DOHH2 (cell line): ENCODE results near the gene VANGL1.

Experiments used
- H3F3A ChIP-seq: fragments of 200-600 bp; sonication (generic), shearing (Covaris generic); 2 replicates; pipeline ENCODE4 v1.6.0; 2016; ENCODE audit warnings: antibody characterized with exemption, mild to moderate bottlenecking; ENCODE audit not compliant: control insufficient read depth, insufficient read depth
- H3K27ac ChIP-seq: fragments of 200-600 bp; sonication (generic); 2 replicates; pipeline ENCODE4 v1.5.1; 2014; ENCODE audit warnings: low read depth, mild to moderate bottlenecking, low read length, moderate library complexity
- H3K27me3 ChIP-seq: fragments of 200-600 bp; sonication (generic); 2 replicates; pipeline ENCODE4 v1.6.1; 2014; ENCODE audit warnings: mild to moderate bottlenecking, low read length, mixed read lengths; ENCODE audit not compliant: control insufficient read depth
- H3K36me3 ChIP-seq: fragments of 200-600 bp; sonication (generic); 2 replicates; pipeline ENCODE4 v1.6.1; 2014; ENCODE audit warnings: mild to moderate bottlenecking, low read length, moderate library complexity, mixed read lengths; ENCODE audit not compliant: control insufficient read depth
- H3K4me1 ChIP-seq: fragments of 200-600 bp; sonication (generic); 2 replicates; pipeline ENCODE4 v1.6.1; 2014; ENCODE audit warnings: mild to moderate bottlenecking, low read length, mixed read lengths; ENCODE audit not compliant: control insufficient read depth
- H3K4me2 ChIP-seq: fragments of 200-600 bp; sonication (generic); 2 replicates; pipeline ENCODE4 v1.6.0; 2014; ENCODE audit warnings: mild to moderate bottlenecking, low read length, moderate library complexity
- H3K4me3 ChIP-seq: fragments of 200-600 bp; sonication (generic); 2 replicates; pipeline ENCODE4 v1.5.1; 2014; ENCODE audit warnings: mild to moderate bottlenecking, low read length, mixed read lengths
- H3K79me2 ChIP-seq: fragments of 200-600 bp; sonication (generic); 2 replicates; pipeline ENCODE4 v1.6.1; 2014; ENCODE audit warnings: mild to moderate bottlenecking, low read length, mixed read lengths; ENCODE audit not compliant: control insufficient read depth
- H3K9me2 ChIP-seq: fragments of 200-600 bp; sonication (generic); replicated peaks from 2 replicates; pipeline ENCODE4 v1.6.1; 2014; ENCODE audit warnings: mild to moderate bottlenecking, low read length, mixed read lengths; ENCODE audit not compliant: control insufficient read depth
- H3K9me3 ChIP-seq: fragments of 200-600 bp; sonication (generic); 2 replicates; pipeline ENCODE4 v1.6.1; 2014; ENCODE audit warnings: antibody characterized with exemption, low read length, mixed read lengths; ENCODE audit not compliant: control insufficient read depth, insufficient read depth
- H4K20me1 ChIP-seq: fragments of 200-600 bp; sonication (generic); 2 replicates; pipeline ENCODE4 v1.6.0; 2014; ENCODE audit warnings: low read depth, mild to moderate bottlenecking, antibody characterized with exemption, low read length, moderate library complexity; ENCODE audit not compliant: control insufficient read depth, insufficient read depth
- CTCF ChIP-seq: fragments of 200-600 bp; sonication (generic); IDR thresholded peaks from one replicate; pipeline ENCODE4 v1.5.1; 2014; ENCODE audit warnings: antibody characterized with exemption, mild to moderate bottlenecking, low read depth, low read length; ENCODE audit not compliant: poor library complexity, severe bottlenecking
- EZH2phosphoT487 ChIP-seq: fragments of 200-600 bp; sonication (generic); IDR thresholded peaks from 2 replicates; pipeline ENCODE4 v1.6.1; 2017; ENCODE audit warnings: borderline replicate concordance, mild to moderate bottlenecking, antibody characterized with exemption, low read length, moderate library complexity, mixed read lengths

VANGL1 gene

GRCh38 chr1:115650961-115651360, 9.2 kb downstream of the VANGL1 start:
- no peaks in the 10 kb centered on the region for H3K27me3 ChIP-seq
- H3K4me2 ChIP-seq = no peak overlapping the region
- no peaks in the 10 kb centered on the region for H3K9me3 ChIP-seq
- H3K4me3 ChIP-seq = no peak overlapping the region
- no peaks in the 10 kb centered on the region for H3K79me2 ChIP-seq
- H3K4me1 ChIP-seq = no peaks in the 10 kb centered on the region
- no peaks in the 10 kb centered on the region for H3K36me3 ChIP-seq
- H3K27ac ChIP-seq = no peak overlapping the region
- TF ChIP-seq EZH2phosphoT487 = no peak
- no peaks in the 10 kb centered on the region for H3F3A ChIP-seq
- 0 out of 2 replicates have a peak, but pooled peaks cover 5% of the 10 kb centered on the region for H4K20me1 ChIP-seq
- no peaks in the 10 kb centered on the region for H3K9me2 ChIP-seq

- no peaks in the 10 kb centered on the region for H3K9me3 ChIP-seq
- H3K9me2 ChIP-seq = no peaks in the 10 kb centered on the region
- no peaks in the 10 kb centered on the region for H3K79me2 ChIP-seq
- H3K4me1 ChIP-seq = no peaks in the 10 kb centered on the region
- TF ChIP-seq CTCF = no peak
- TF ChIP-seq EZH2phosphoT487 = no peak
- 0 out of 2 replicates have a peak, but pooled peaks cover 5% of the 10 kb centered on the region for H4K20me1 ChIP-seq
- no peak overlapping the region for H3K27ac ChIP-seq
- H3K4me3 ChIP-seq = no peak overlapping the region
- H3K36me3 ChIP-seq = no peaks in the 10 kb centered on the region
- no peaks in the 10 kb centered on the region for H3K27me3 ChIP-seq
- no peaks in the 10 kb centered on the region for H3F3A ChIP-seq
- H3K4me2 ChIP-seq = no peak overlapping the region
Measured at GRCh38 chr1:115651391-115651790, 9.6 kb downstream of the VANGL1 start.

- H3K4me1 ChIP-seq = no peaks in the 10 kb centered on the region
- no peak overlapping the region for H3K27ac ChIP-seq
- H3K9me3 ChIP-seq = no peaks in the 10 kb centered on the region
- H3F3A ChIP-seq = no peaks in the 10 kb centered on the region
- TF ChIP-seq CTCF (no peak), EZH2phosphoT487 (no peak)
- no peak overlapping the region for H3K4me3 ChIP-seq
- H3K9me2 ChIP-seq = no peaks in the 10 kb centered on the region
- H3K79me2 ChIP-seq = no peaks in the 10 kb centered on the region
- H3K27me3 ChIP-seq = no peaks in the 10 kb centered on the region
- 0 out of 2 replicates have a peak, but pooled peaks cover 5% of the 10 kb centered on the region for H4K20me1 ChIP-seq
- no peaks in the 10 kb centered on the region for H3K36me3 ChIP-seq
- H3K4me2 ChIP-seq = no peak overlapping the region
Measured at GRCh38 chr1:115652236-115652788, 10.5 kb downstream of the VANGL1 start.

GRCh38 chr1:115654125-115654524, 12.4 kb downstream of the VANGL1 start:
- no peaks in the 10 kb centered on the region for H3K27me3 ChIP-seq
- H3K27ac ChIP-seq = no peak overlapping the region
- H3K36me3 ChIP-seq = no peaks in the 10 kb centered on the region
- no peaks in the 10 kb centered on the region for H3F3A ChIP-seq
- no peak for TF ChIP-seq CTCF
- no peak for TF ChIP-seq EZH2phosphoT487
- H3K4me1 ChIP-seq = no peaks in the 10 kb centered on the region
- H3K4me3 ChIP-seq = no peak overlapping the region
- H3K9me2 ChIP-seq = no peaks in the 10 kb centered on the region
- H3K9me3 ChIP-seq = no peaks in the 10 kb centered on the region
- no peaks in the 10 kb centered on the region for H3K79me2 ChIP-seq
- H3K4me2 ChIP-seq = no peak overlapping the region
- no peaks in the 10 kb centered on the region for H4K20me1 ChIP-seq
